DOHH2 (cell line): ENCODE results near the gene HOXD9.

Experiments used
- H3F3A ChIP-seq: fragments of 200-600 bp; sonication (generic), shearing (Covaris generic); 2 replicates; pipeline ENCODE4 v1.6.0; 2016; ENCODE audit warnings: antibody characterized with exemption, mild to moderate bottlenecking; ENCODE audit not compliant: control insufficient read depth, insufficient read depth
- H3K27ac ChIP-seq: fragments of 200-600 bp; sonication (generic); 2 replicates; pipeline ENCODE4 v1.5.1; 2014; ENCODE audit warnings: low read depth, mild to moderate bottlenecking, low read length, moderate library complexity
- H3K27me3 ChIP-seq: fragments of 200-600 bp; sonication (generic); 2 replicates; pipeline ENCODE4 v1.6.1; 2014; ENCODE audit warnings: mild to moderate bottlenecking, low read length, mixed read lengths; ENCODE audit not compliant: control insufficient read depth
- H3K36me3 ChIP-seq: fragments of 200-600 bp; sonication (generic); 2 replicates; pipeline ENCODE4 v1.6.1; 2014; ENCODE audit warnings: mild to moderate bottlenecking, low read length, moderate library complexity, mixed read lengths; ENCODE audit not compliant: control insufficient read depth
- H3K4me1 ChIP-seq: fragments of 200-600 bp; sonication (generic); 2 replicates; pipeline ENCODE4 v1.6.1; 2014; ENCODE audit warnings: mild to moderate bottlenecking, low read length, mixed read lengths; ENCODE audit not compliant: control insufficient read depth
- H3K4me2 ChIP-seq: fragments of 200-600 bp; sonication (generic); 2 replicates; pipeline ENCODE4 v1.6.0; 2014; ENCODE audit warnings: mild to moderate bottlenecking, low read length, moderate library complexity
- H3K4me3 ChIP-seq: fragments of 200-600 bp; sonication (generic); 2 replicates; pipeline ENCODE4 v1.5.1; 2014; ENCODE audit warnings: mild to moderate bottlenecking, low read length, mixed read lengths
- H3K79me2 ChIP-seq: fragments of 200-600 bp; sonication (generic); 2 replicates; pipeline ENCODE4 v1.6.1; 2014; ENCODE audit warnings: mild to moderate bottlenecking, low read length, mixed read lengths; ENCODE audit not compliant: control insufficient read depth
- H3K9me2 ChIP-seq: fragments of 200-600 bp; sonication (generic); replicated peaks from 2 replicates; pipeline ENCODE4 v1.6.1; 2014; ENCODE audit warnings: mild to moderate bottlenecking, low read length, mixed read lengths; ENCODE audit not compliant: control insufficient read depth
- H3K9me3 ChIP-seq: fragments of 200-600 bp; sonication (generic); 2 replicates; pipeline ENCODE4 v1.6.1; 2014; ENCODE audit warnings: antibody characterized with exemption, low read length, mixed read lengths; ENCODE audit not compliant: control insufficient read depth, insufficient read depth
- H4K20me1 ChIP-seq: fragments of 200-600 bp; sonication (generic); 2 replicates; pipeline ENCODE4 v1.6.0; 2014; ENCODE audit warnings: low read depth, mild to moderate bottlenecking, antibody characterized with exemption, low read length, moderate library complexity; ENCODE audit not compliant: control insufficient read depth, insufficient read depth
- CTCF ChIP-seq: fragments of 200-600 bp; sonication (generic); IDR thresholded peaks from one replicate; pipeline ENCODE4 v1.5.1; 2014; ENCODE audit warnings: antibody characterized with exemption, mild to moderate bottlenecking, low read depth, low read length; ENCODE audit not compliant: poor library complexity, severe bottlenecking
- EZH2phosphoT487 ChIP-seq: fragments of 200-600 bp; sonication (generic); IDR thresholded peaks from 2 replicates; pipeline ENCODE4 v1.6.1; 2017; ENCODE audit warnings: borderline replicate concordance, mild to moderate bottlenecking, antibody characterized with exemption, low read length, moderate library complexity, mixed read lengths

Gene HOXD9

DNA sequence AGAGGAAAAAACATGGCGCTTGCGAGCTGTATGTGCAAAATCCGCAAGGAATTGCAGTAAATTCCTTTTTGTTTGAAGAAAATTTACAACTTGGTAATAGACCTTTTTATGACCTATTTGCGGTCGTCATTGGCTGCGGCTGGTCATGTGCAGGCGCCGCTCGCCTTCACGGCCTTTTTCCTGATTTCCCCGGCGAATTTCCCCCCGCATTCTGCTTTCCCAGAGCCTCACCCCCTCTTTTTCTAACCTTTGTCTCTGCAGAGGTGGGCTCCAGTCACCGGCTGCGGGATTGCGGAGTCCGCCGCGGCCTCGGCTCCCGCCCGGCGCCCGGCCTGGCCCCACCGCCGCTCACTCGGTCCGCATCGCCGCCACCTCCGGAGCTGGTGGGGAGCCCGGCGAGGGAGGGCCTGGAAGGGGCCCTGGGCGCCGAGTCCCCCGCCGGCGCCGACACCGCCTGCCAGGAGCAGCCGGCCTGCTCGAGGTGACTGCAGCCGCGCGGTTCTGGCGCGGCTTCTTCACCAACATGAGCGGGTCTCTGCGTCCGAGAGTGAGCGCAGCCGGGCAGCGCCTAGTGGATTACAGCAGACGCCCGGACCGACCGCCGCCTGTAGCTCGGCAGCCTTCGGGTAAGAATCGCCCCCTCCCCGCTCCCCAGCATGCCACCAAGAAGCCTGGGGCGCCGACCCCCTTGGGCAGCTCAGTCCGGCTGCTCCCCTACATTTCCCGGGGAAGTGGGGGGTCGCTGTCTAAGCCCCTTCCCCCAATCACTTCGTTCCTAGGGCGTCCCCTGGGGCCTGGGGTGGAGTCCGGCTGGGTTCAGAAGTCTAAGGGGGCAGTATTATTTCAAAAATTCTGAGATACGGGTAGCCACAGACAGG lies 14.1 kb downstream of the HOXD9 start:
- Histone ChIP-seq H4K20me1 (no peaks in the 10 kb centered on the region), H3F3A (no peaks in the 10 kb centered on the region), H3K36me3 (no peaks in the 10 kb centered on the region), H3K9me2 (no peaks in the 10 kb centered on the region), H3K4me2 (no peak overlapping the region), H3K27me3 (peaks cover 8% of the 10 kb centered on the region; the same call in 1 of the 2 replicates), H3K4me3 (no peak overlapping the region), H3K9me3 (no peaks in the 10 kb centered on the region), H3K79me2 (no peaks in the 10 kb centered on the region), H3K27ac (no peak overlapping the region), H3K4me1 (peaks cover 3% of the 10 kb centered on the region; the same call in 1 of the 2 replicates)
- TF ChIP-seq EZH2phosphoT487 (no peak), CTCF (no peak)

- Histone ChIP-seq H3K27me3 (peaks cover 8% of the 10 kb centered on the region; the same call in 1 of the 2 replicates), H3K27ac (no peak overlapping the region)
These were observed 14.7 kb downstream of the HOXD9 start for GRCh38 chr2:176137252-176137580.

GRCh38 chr2:176137906-176138305 lies 15.4 kb downstream of the HOXD9 start:
- no peak overlapping the region for H3K27ac ChIP-seq
- H4K20me1 ChIP-seq, result no peaks in the 10 kb centered on the region
- no peaks in the 10 kb centered on the region for H3K36me3 ChIP-seq
- peaks cover 3% of the 10 kb centered on the region; the same call in 1 of the 2 replicates for H3K4me1 ChIP-seq
- no peak for TF ChIP-seq EZH2phosphoT487
- no peak for TF ChIP-seq CTCF
- H3F3A ChIP-seq, result no peaks in the 10 kb centered on the region
- no peaks in the 10 kb centered on the region for H3K9me3 ChIP-seq
- peaks cover 8% of the 10 kb centered on the region; the same call in 1 of the 2 replicates for H3K27me3 ChIP-seq
- H3K79me2 ChIP-seq, result no peaks in the 10 kb centered on the region
- no peaks in the 10 kb centered on the region for H3K9me2 ChIP-seq
- no peak overlapping the region for H3K4me3 ChIP-seq
- no peak overlapping the region for H3K4me2 ChIP-seq

More at GRCh38 chr2:176137252-176137580, 14.7 kb downstream of the HOXD9 start:
- Histone ChIP-seq H3F3A (no peaks in the 10 kb centered on the region), H3K4me1 (peaks cover 3% of the 10 kb centered on the region; the same call in 1 of the 2 replicates), H3K79me2 (no peaks in the 10 kb centered on the region), H3K4me2 (no peak overlapping the region), H3K36me3 (no peaks in the 10 kb centered on the region), H3K9me3 (no peaks in the 10 kb centered on the region), H3K4me3 (no peak overlapping the region), H4K20me1 (no peaks in the 10 kb centered on the region), H3K9me2 (no peaks in the 10 kb centered on the region)
- TF ChIP-seq CTCF, result no peak
- TF ChIP-seq EZH2phosphoT487, result no peak
